Gastroesophageal sphincter (tissue), 4 donors: ENCODE results near the gene PSEN2. TPM values are rescaled to one million over a fixed set of nuclear protein-coding genes. Genes with fewer than 3 reads are reported as not detected.

Experiments used
- ATAC-seq: fragments of 150-250 bp; one replicate; pipeline ENCODE4 v1.9.1; 2016; ENCODE audit warnings: mild to moderate bottlenecking, moderate library complexity
- H3K27ac ChIP-seq, 4 donors: fragments of 200-600 bp; sonication (generic) in 3 of 4; 1 replicate in 3 of 4; 2 replicates in 1 of 4; pipeline ENCODE4 v1.5.1; 2016 to 2019
- H3K27me3 ChIP-seq: fragments of 200-600 bp; sonication (generic); one replicate; pipeline ENCODE4 v1.5.1; 2019
- H3K36me3 ChIP-seq, 2 donors: fragments of 200-600 bp; sonication (generic); one replicate each; pipeline ENCODE4 v1.5.1; 2019; ENCODE audit warnings: control low read depth in 1 of 2
- H3K4me1 ChIP-seq, 3 donors: fragments of 200-600 bp; sonication (generic); 1 replicate in 2 of 3; 2 replicates in 1 of 3; pipeline ENCODE4 v1.5.1; 2016 to 2019; ENCODE audit warnings: control low read depth in 2 of 3
- H3K4me3 ChIP-seq, 2 donors: fragments of 200-600 bp; sonication (generic); one replicate each; pipeline ENCODE4 v1.5.1; 2019; ENCODE audit warnings: mild to moderate bottlenecking in 1 of 2, moderate library complexity in 1 of 2
- H3K9me3 ChIP-seq, 3 donors: fragments of 200-600 bp; sonication (generic); one replicate each; pipeline ENCODE4 v1.5.1; 2017 to 2019; ENCODE audit warnings: control low read depth in 2 of 3
- EP300 ChIP-seq: sonication (generic); formaldehyde crosslinking; IDR thresholded peaks from one replicate; pipeline ENCODE4 v1.6.1; 2017; ENCODE audit warnings: antibody characterized with exemption, mild to moderate bottlenecking
- POLR2A ChIP-seq, 2 donors: fragments of 450-650 bp; IDR thresholded peaks; one replicate each; pipeline ENCODE4 v1.6.1; 2017; ENCODE audit warnings: antibody characterized with exemption in 2 of 2, mild to moderate bottlenecking in 2 of 2, moderate library complexity in 1 of 2
- POLR2AphosphoS5 ChIP-seq: sonication (generic); formaldehyde crosslinking; IDR thresholded peaks from one replicate; pipeline ENCODE4 v1.6.1; 2017; ENCODE audit warnings: antibody characterized with exemption
- WGBS, 2 donors: methylation state at CpG; one replicate each; pipeline ENCODE4 v1.1.5; 2018; ENCODE audit warnings: low coverage in 1 of 2; 5-methylcytosine and 5-hydroxymethylcytosine counted together
- total RNA-seq, 4 donors: library from RNA; depleted of rRNA; stranded (reverse); fragments of >200 nt; gene quantifications; one replicate each; pipeline ENCODE4 v1.1.0, GENCODE V29; 2016
- TF ChIP-seq, protein P1 (sequence below), 4 experiments: fragments of 200-600 bp in 2 of 4; fragments of 450-650 bp in 2 of 4; sonication (generic) in 1 of 4; IDR thresholded peaks; one replicate each; pipeline ENCODE4 v1.5.1; 2017 to 2019; ENCODE audit warnings: antibody characterized with exemption in 4 of 4, mild to moderate bottlenecking in 2 of 4, moderate library complexity in 2 of 4

PSEN2 gene
- total RNA-seq, 4 donors from 2014 or later: 41.4 to 64.4 (median 42.5) TPM

DNA sequence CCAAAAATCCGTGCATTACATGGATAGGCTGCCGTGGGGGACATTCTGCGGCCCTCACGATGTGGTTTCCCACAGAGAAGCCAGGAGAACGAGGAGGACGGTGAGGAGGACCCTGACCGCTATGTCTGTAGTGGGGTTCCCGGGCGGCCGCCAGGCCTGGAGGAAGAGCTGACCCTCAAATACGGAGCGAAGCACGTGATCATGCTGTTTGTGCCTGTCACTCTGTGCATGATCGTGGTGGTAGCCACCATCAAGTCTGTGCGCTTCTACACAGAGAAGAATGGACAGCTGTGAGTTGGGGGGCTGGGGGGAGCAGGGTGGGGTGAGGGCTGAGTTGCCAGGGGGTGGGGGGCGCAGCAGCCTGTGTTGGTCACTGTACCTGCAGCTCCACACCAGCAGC, 13.2 kb downstream of the PSEN2 start:
- Histone ChIP-seq H3K27ac (no peak overlapping the region), H3K27me3 (no peaks in the 10 kb centered on the region), H3K4me1 (peaks cover 0 to 24% (median 5%) of the 10 kb centered on the region in 3 donors), H3K36me3 (peaks cover 0 to 98% of the 10 kb centered on the region in 2 donors), H3K9me3 (no peaks in the 10 kb centered on the region), H3K4me3 (no peak overlapping the region)
- TF ChIP-seq, protein P1, sequence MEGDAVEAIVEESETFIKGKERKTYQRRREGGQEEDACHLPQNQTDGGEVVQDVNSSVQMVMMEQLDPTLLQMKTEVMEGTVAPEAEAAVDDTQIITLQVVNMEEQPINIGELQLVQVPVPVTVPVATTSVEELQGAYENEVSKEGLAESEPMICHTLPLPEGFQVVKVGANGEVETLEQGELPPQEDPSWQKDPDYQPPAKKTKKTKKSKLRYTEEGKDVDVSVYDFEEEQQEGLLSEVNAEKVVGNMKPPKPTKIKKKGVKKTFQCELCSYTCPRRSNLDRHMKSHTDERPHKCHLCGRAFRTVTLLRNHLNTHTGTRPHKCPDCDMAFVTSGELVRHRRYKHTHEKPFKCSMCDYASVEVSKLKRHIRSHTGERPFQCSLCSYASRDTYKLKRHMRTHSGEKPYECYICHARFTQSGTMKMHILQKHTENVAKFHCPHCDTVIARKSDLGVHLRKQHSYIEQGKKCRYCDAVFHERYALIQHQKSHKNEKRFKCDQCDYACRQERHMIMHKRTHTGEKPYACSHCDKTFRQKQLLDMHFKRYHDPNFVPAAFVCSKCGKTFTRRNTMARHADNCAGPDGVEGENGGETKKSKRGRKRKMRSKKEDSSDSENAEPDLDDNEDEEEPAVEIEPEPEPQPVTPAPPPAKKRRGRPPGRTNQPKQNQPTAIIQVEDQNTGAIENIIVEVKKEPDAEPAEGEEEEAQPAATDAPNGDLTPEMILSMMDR (IDR thresholded peaks at IDR 0.05): no peak
- no peak for TF ChIP-seq EP300
- TF ChIP-seq POLR2A (IDR thresholded peaks at IDR 0.05): no peak
- no peak for TF ChIP-seq POLR2AphosphoS5
- WGBS, 2 donors: 88 to 100% methylated on average over 2 to 11 of the region's 16 CpGs
- ATAC-seq: no peak

DNA sequence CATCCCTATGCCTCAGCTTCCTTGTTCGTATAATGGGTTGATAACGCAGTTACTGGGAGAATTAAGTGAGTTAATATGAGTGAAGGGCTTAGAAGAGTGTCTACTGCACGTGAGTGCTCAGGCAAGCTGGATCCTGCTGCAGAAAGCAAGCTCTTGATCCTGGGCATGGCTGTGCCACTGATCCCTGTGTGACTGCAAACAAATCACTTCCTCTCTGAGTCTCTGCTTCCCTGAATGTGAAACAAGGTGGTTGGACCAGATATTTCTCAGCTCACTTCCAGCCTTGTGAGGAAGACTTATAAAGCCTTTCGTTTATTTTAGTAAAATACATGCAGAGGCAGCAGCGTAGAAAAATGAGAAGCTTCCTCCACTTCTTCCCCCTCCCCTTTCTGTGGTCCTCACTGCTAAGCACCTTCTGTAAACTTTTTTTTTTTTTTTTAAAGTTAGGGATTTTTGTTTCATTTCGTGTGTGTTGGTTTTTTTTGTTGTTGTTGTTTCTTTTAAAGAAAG, 13.8 kb downstream of the PSEN2 start:
- 73 to 80% methylated on average over 4 to 6 of the region's 6 CpGs for WGBS, 2 donors
- Histone ChIP-seq H3K36me3 (peaks cover 0 to 98% of the 10 kb centered on the region in 2 donors), H3K4me1 (peaks cover 0 to 24% (median 5%) of the 10 kb centered on the region in 3 donors)

GRCh38 chr1:226884966-226885820, 14.8 kb downstream of the PSEN2 start:
- no peak for ATAC-seq
- H3K9me3 ChIP-seq: no peaks in the 10 kb centered on the region
- TF ChIP-seq POLR2A (IDR thresholded peaks at IDR 0.05): no peak
- no peak for TF ChIP-seq EP300
- TF ChIP-seq, protein P1 (IDR thresholded peaks at IDR 0.05): no peak
- no peak for TF ChIP-seq POLR2AphosphoS5
- H3K4me3 ChIP-seq: no peak overlapping the region
- peaks cover 0 to 24% (median 5%) of the 10 kb centered on the region in 3 donors for H3K4me1 ChIP-seq
- H3K36me3 ChIP-seq: peaks cover 0 to 98% of the 10 kb centered on the region in 2 donors
- H3K27ac ChIP-seq: no peak overlapping the region
- whole genome bisulfite sequencing, 2 donors: 79 to 85% methylated on average over 6 to 11 of the region's 20 CpGs
- no peaks in the 10 kb centered on the region for H3K27me3 ChIP-seq

More for the DNA sequence above, 13.8 kb downstream of the PSEN2 start:
- Histone ChIP-seq H3K9me3 (no peaks in the 10 kb centered on the region), H3K27ac (no peak overlapping the region), H3K27me3 (no peaks in the 10 kb centered on the region), H3K4me3 (no peak overlapping the region)
- ATAC-seq: no peak
- TF ChIP-seq POLR2AphosphoS5 (no peak), POLR2A (IDR thresholded peaks at IDR 0.05) (no peak), EP300 (no peak)
- TF ChIP-seq, protein P1 (IDR thresholded peaks at IDR 0.05): no peak

DNA sequence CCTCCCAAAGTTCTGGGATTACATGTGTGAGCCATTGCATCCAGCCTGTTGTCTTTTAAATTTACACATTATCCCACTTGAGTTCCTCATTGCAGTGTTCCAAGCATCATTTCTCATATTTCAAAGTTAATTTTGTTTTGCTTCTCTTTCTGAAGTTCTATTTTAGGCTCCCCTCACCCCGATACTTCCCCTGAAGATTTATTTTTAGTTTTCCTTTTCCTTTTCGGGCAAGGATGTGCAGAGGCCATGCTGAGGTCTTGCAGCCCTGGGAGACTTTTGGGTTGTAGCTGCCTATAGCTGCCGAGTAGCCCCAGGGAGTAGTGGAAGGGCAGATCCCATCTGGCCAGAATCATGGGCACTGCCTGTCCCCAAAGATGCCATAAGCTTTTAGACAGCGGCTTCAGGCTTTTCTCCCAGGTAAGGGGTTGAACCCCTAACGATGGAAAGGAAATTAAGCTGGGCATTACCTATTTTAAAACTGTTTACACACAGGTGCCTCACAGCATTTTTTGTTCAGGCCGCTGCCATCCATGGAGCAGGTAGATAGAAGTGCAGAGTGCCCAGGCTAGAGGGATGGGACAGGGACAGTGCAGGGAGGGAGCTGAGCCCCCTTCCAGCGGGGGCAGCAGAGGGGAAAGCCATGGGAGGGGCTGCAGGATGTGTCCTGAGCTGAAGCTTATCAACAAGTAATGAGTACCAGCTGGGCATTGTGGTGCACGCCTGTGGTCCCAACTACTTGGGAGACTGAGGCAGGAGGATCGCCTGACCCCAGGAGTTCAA, 15.9 kb downstream of the PSEN2 start:
- no peak for ATAC-seq
- Histone ChIP-seq H3K4me3 (no peak overlapping the region), H3K36me3 (peaks cover 0 to 98% of the 10 kb centered on the region in 2 donors), H3K27ac (no peak overlapping the region), H3K4me1 (peaks cover 0 to 24% (median 5%) of the 10 kb centered on the region in 3 donors), H3K27me3 (no peaks in the 10 kb centered on the region), H3K9me3 (no peaks in the 10 kb centered on the region)
- 20 to 72% methylated on average over 1 to 5 of the region's 9 CpGs for WGBS, 2 donors
- TF ChIP-seq POLR2AphosphoS5: no peak
- no peak for TF ChIP-seq EP300
- no peak for TF ChIP-seq POLR2A (IDR thresholded peaks at IDR 0.05)
- TF ChIP-seq, protein P1 (IDR thresholded peaks at IDR 0.05): no peak
